HCT116 (cell line): ENCODE results near the gene OR6N2.

Experiments used
- EZH2 ChIP-seq: fragments of 200-600 bp; sonication (generic); IDR thresholded peaks from 2 replicates; pipeline ENCODE4 v1.6.1; 2017; ENCODE audit warnings: antibody characterized with exemption, mixed run types
- EZH2phosphoT487 ChIP-seq: fragments of 200-600 bp; IDR thresholded peaks from 2 replicates; pipeline ENCODE4 v1.6.1; 2018; ENCODE audit warnings: antibody characterized with exemption, borderline replicate concordance
- ZNF274 ChIP-seq: fragments of 200-500 bp; sonication (Bioruptor generic); IDR thresholded peaks from 2 replicates; pipeline ENCODE4 v1.6.1; 2014; ENCODE audit warnings: mild to moderate bottlenecking, low read depth, low read length, inconsistent platforms

- TF ChIP-seq EZH2phosphoT487, result no peak
- TF ChIP-seq EZH2, result no peak
- TF ChIP-seq ZNF274, result no peak
Observed at GRCh38 chr1:158800526-158800925, 19.5 kb upstream of the OR6N2 start.
